OCI-LY7 (cell line): Measurements from ENCODE around the gene MRFAP1. TPM values are rescaled to one million over a fixed set of nuclear protein-coding genes. Genes with fewer than 3 reads are reported as not detected.

Experiments used
- Bru-seq: library from RNA; stranded (reverse); fragments of 400-500 nt; gene quantifications from one replicate; lab custom pipeline; 2021; lab: Mats Ljungman, UMichigan
- BruChase-seq, 2 experiments: library from RNA; stranded (reverse); fragments of 400-500 nt; gene quantifications; one replicate each; lab custom pipeline; 2021; lab: Mats Ljungman, UMichigan
- BruUV-seq: library from RNA; stranded (reverse); fragments of 400-500 nt; replicated peaks from 2 replicates; lab custom pipeline; 2021; lab: Mats Ljungman, UMichigan
- CTCF ChIA-PET: fragments of 300-600 bp; sonication (Branson Sonifier 250); formaldehyde crosslinking; loops from one replicate; lab custom pipeline; 2022; ENCODE audit warnings: antibody characterized with exemption; ENCODE audit not compliant: unreplicated experiment; lab: Charles Lee
- POLR2A ChIA-PET: fragments of 300-600 bp; sonication (Branson Sonifier 250); formaldehyde crosslinking; loops from one replicate; lab custom pipeline; 2022; ENCODE audit warnings: antibody characterized with exemption; lab: Charles Lee
- DNase-seq: peaks from one replicate; pipeline ENCODE4 v3.0.0-alpha.2; 2015; ENCODE audit warnings: low spot score
- H2AFZ ChIP-seq: fragments of 200-600 bp; sonication (generic), shearing (Covaris generic); 2 replicates; pipeline ENCODE4 v1.6.1; 2014; ENCODE audit warnings: mild to moderate bottlenecking, antibody characterized with exemption, low read length, moderate library complexity
- H3K27ac ChIP-seq: fragments of 200-600 bp; sonication (generic); 2 replicates; pipeline ENCODE4 v1.5.1; 2014; ENCODE audit warnings: mixed run types, low read depth, mild to moderate bottlenecking, moderate library complexity, low read length, inconsistent platforms; ENCODE audit not compliant: poor library complexity, severe bottlenecking
- H3K36me3 ChIP-seq: fragments of 200-600 bp; sonication (generic); 2 replicates; pipeline ENCODE4 v1.6.1; 2014; ENCODE audit warnings: mild to moderate bottlenecking, antibody characterized with exemption, low read length, moderate library complexity, mixed read lengths; ENCODE audit not compliant: insufficient read depth
- H3K4me1 ChIP-seq: fragments of 200-600 bp; sonication (generic); 2 replicates; pipeline ENCODE4 v1.5.1; 2014; ENCODE audit warnings: mild to moderate bottlenecking, low read length; ENCODE audit not compliant: insufficient read depth, poor library complexity, severe bottlenecking
- H3K4me2 ChIP-seq: fragments of 200-600 bp; sonication (generic); 2 replicates; pipeline ENCODE4 v1.6.1; 2014; ENCODE audit warnings: mild to moderate bottlenecking, low read length
- H3K4me3 ChIP-seq: fragments of 200-600 bp; sonication (generic); 2 replicates; pipeline ENCODE4 v1.5.1; 2014; ENCODE audit warnings: mild to moderate bottlenecking, low read depth, low read length; ENCODE audit not compliant: poor library complexity, severe bottlenecking
- H3K79me2 ChIP-seq: fragments of 200-600 bp; sonication (generic); 2 replicates; pipeline ENCODE4 v1.6.1; 2016; ENCODE audit warnings: low read depth, mild to moderate bottlenecking, low read length, moderate library complexity, mixed read lengths; ENCODE audit not compliant: insufficient read depth
- H3K9me2 ChIP-seq: fragments of 200-600 bp; sonication (generic); 2 replicates; pipeline ENCODE4 v1.6.1; 2016; ENCODE audit warnings: mild to moderate bottlenecking, low read length, mixed read lengths; ENCODE audit not compliant: insufficient read depth
- H3K9me3 ChIP-seq: fragments of 200-600 bp; sonication (generic); 2 replicates; pipeline ENCODE4 v1.6.1; 2014; ENCODE audit warnings: mild to moderate bottlenecking, mixed run types, low read length, mixed read lengths
- H4K20me1 ChIP-seq: fragments of 200-600 bp; sonication (generic); 2 replicates; pipeline ENCODE4 v1.6.1; 2014; ENCODE audit warnings: mild to moderate bottlenecking, antibody characterized with exemption, low read length, moderate library complexity, mixed read lengths; ENCODE audit not compliant: insufficient read depth
- EZH2phosphoT487 ChIP-seq: fragments of 200-600 bp; sonication (generic); IDR thresholded peaks from 2 replicates; pipeline ENCODE4 v1.6.1; 2018; ENCODE audit warnings: low read depth, borderline replicate concordance, mild to moderate bottlenecking, mixed run types, antibody characterized with exemption, low read length, moderate library complexity, mixed read lengths
- intact Hi-C: fragments of 100-400 bp; cut with micrococcal nuclease; formaldehyde crosslinking; loops from one replicate; pipeline ENCODE4 v1.10.0; 2022; ENCODE audit not compliant: unreplicated experiment
- long read RNA-seq: library from polyadenylated mRNA; stranded (forward); transcript quantifications from one replicate; pipeline ENCODE4 v2.0.0, GENCODE V29; 2022
- total RNA-seq, 2 experiments: library from RNA; depleted of rRNA in 1 of 2; stranded (reverse); fragments of >200 nt in 1 of 2; shearing (Covaris generic) in 1 of 2; gene quantifications; 2 replicates each; pipeline ENCODE4 v1.2.3, GENCODE V29; 2014 to 2022
- TF ChIP-seq, protein P1 (sequence below): fragments of 200-600 bp; sonication (generic); conservative IDR thresholded peaks from 2 replicates; pipeline ENCODE4 v1.5.1; 2014; ENCODE audit warnings: mild to moderate bottlenecking, antibody characterized with exemption, low read length, moderate library complexity, mixed read lengths

Gene MRFAP1
- total RNA-seq (2014; rRNA removed; shearing (Covaris generic)) (90.8 and 142 TPM in 2 replicates), total RNA-seq (2022) (213 and 224 TPM in 2 replicates), Bru-seq, nascent RNA (percentile 98 among the genes with signal in this experiment), BruChase-seq, experiment 1, labeled RNA remaining after a 6-hour chase (percentile 99 among the genes with signal in this experiment), BruChase-seq, experiment 2, labeled RNA remaining after a 2-hour chase (percentile 100 among the genes with signal in this experiment)
- long read RNA-seq, transcript MRFAP1-202 (2 exons, 1,584 nt): major isoform, 50 of 102 reads
- long read RNA-seq, transcript MRFAP1-204 (1 exons, 1,982 nt): minor isoform, 7 of 102 reads
- long read RNA-seq, transcript MRFAP1-201 (3 exons, 2,049 nt): minor isoform, 45 of 102 reads
- long read RNA-seq, partial matches to known transcripts: 0 of 102 reads
- long read RNA-seq, other reads (novel, unspliced or antisense): 0 of 102 reads

DNA sequence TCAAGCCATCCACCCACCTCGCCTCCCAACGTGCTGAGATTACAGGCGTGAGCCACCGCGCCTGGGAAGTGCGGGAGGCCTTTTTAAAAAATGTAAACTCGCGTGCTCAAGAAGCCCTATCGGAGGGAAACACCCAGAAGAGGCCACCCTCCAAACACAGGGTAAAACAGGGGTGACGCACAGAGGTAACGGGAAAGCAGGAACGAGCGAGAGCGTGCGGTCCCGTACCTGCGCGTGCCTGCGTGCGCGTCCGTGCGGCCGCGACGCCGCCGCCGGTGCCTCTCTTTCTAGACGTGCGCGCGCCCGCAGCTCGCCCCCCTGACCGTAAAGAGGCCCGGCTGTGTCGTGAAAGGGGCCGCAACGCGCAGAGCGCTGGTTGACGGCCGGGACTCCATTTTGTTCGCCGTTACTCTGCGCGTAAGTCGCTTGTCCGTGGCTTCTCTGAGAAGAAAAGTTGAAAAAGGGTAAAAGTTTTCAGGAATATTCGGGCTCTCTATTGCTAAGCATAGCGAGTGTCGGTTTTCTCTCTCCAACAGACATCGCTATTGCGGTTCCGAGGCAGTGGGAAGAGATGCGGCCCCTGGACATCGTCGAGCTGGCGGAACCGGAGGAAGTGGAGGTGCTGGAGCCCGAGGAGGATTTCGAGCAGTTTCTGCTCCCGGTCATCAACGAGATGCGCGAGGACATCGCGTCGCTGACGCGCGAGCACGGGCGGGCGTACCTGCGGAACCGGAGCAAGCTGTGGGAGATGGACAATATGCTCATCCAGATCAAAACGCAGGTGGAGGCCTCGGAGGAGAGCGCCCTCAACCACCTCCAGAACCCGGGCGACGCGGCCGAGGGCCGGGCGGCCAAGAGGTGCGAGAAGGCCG, at the start of gene MRFAP1:
MRFAP1 (plus strand) TSS at position 394 of the 872 bp plus-strand sequence; CDS start at position 572, 178 bp downstream.
- Histone ChIP-seq H3K9me3 (no peaks in the 10 kb centered on the region), H3K9me2 (no peaks in the 10 kb centered on the region), H3K36me3 (peaks cover 29% of the 10 kb centered on the region), H3K4me1 (peaks cover 19% of the 10 kb centered on the region), H3K27ac (peak within 1 kb of the TSS; percentile 83), H3K4me3 (peak within 1 kb of the TSS; percentile 87), H3K4me2 (peak within 1 kb of the TSS; percentile 95), H4K20me1 (peaks cover 18% of the 10 kb centered on the region), H3K79me2 (peaks cover 27% of the 10 kb centered on the region), H2AFZ (peak within 1 kb of the TSS; percentile 89)
- DNase-seq: peak; percentile 96
- CTCF ChIA-PET: interaction anchor here (0.6 kb wide), 1 partner anchor 69 kb away, joined by 4 read pairs; no protein-coding TSS in a partner anchor
- POLR2A ChIA-PET: interaction anchor here (0.7 to 3.2 kb wide), 14 partner anchors 9 to 811 kb away, joined by 3 to 12 read pairs (median 4); a partner anchor contains a TSS
- intact Hi-C loops: loop anchor here (1.0 to 10.0 kb wide), 5 partner anchors 34 to 344 kb away; partner anchors contain the start of genes BLOC1S4, KIAA0232 and MRFAP1L1
- BruUV-seq: no TSS peak
- no peak for TF ChIP-seq EZH2phosphoT487
- TF ChIP-seq, protein P1, sequence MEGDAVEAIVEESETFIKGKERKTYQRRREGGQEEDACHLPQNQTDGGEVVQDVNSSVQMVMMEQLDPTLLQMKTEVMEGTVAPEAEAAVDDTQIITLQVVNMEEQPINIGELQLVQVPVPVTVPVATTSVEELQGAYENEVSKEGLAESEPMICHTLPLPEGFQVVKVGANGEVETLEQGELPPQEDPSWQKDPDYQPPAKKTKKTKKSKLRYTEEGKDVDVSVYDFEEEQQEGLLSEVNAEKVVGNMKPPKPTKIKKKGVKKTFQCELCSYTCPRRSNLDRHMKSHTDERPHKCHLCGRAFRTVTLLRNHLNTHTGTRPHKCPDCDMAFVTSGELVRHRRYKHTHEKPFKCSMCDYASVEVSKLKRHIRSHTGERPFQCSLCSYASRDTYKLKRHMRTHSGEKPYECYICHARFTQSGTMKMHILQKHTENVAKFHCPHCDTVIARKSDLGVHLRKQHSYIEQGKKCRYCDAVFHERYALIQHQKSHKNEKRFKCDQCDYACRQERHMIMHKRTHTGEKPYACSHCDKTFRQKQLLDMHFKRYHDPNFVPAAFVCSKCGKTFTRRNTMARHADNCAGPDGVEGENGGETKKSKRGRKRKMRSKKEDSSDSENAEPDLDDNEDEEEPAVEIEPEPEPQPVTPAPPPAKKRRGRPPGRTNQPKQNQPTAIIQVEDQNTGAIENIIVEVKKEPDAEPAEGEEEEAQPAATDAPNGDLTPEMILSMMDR: no peak

DNA sequence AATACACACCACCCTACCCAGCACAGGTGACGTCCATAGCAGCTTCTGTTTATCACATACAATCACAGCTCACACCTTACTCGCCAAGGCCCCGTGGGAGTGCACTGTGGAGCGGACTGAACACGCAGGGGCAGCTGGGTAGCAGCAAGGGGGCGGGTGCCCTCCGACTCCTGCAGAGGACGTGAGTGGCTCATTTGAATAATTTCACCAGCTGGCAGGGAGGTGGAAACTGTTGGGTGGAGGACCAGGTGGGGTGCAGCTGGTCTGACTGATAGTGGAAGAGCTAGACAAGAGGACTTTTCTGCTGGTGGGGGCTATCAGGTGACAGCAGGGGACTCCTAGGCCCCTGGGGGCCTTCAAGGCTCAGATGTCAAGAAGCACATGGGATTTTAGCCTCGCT, 49.2 kb upstream of the MRFAP1 start:
- peak overlapping the region; percentile 48 for H3K4me2 ChIP-seq
- peak overlapping the region; percentile 64 for H3K27ac ChIP-seq
- H3K9me3 ChIP-seq: no peaks in the 10 kb centered on the region
- no peaks in the 10 kb centered on the region for H4K20me1 ChIP-seq
- POLR2A ChIA-PET: interaction anchor here (0.6 to 2.0 kb wide), 6 partner anchors 17 to 1083 kb away, joined by 3 to 8 read pairs (median 4); partner anchors contain the start of gene MAN2B2
- no TSS peak for BruUV-seq
- peaks cover 17% of the 10 kb centered on the region for H3K4me1 ChIP-seq
- no peaks in the 10 kb centered on the region for H3K9me2 ChIP-seq
- H3K79me2 ChIP-seq: no peaks in the 10 kb centered on the region
- TF ChIP-seq EZH2phosphoT487: no peak
- TF ChIP-seq, protein P1: no peak
- CTCF ChIA-PET: interaction anchor here (0.6 to 1.4 kb wide), 2 partner anchors 16 to 1116 kb away, joined by 4 to 5 read pairs; partner anchors contain the start of gene MAN2B2
- no peak overlapping the region for H2AFZ ChIP-seq
- intact Hi-C loops: no loop called here
- no peak overlapping the region for H3K4me3 ChIP-seq
- peak; percentile 87 for DNase-seq
- H3K36me3 ChIP-seq: no peaks in the 10 kb centered on the region
